Measurements from ENCODE around the gene INPP5F.

DNA sequence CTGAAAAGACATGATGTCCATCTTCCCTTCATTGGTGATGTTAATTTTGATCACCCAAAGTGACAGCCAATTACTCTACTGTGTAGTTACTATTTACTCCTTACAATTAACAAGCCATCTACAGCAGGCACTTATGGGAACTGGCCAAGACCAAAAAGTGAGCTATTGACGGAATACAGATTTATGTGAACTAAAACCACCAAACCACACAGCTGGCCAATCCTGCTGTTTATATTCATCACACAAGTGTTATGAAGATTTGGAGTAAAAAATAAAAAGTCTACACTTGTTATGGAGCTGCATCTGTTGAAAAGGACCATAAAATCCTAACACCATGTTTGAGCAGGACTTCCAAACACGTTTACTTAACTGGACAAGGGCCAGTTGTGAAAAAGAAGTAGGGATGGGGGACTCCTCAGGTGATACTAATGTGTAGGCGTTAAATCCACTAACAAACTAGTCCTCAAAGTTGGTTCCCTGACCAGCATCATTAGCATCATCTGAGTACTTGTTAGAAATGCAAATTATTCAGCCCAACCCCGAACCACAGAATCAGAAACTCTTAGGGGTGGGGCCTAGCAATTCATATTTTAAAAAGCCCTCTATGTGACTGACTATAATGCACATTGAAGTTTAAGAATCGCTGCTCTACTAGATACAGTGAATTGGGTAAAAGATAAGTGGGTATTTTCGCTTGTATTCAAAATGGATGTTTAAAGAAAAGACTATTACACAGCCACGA, 135.2 kb downstream of the INPP5F start:
- TF ChIP-seq, protein P1, sequence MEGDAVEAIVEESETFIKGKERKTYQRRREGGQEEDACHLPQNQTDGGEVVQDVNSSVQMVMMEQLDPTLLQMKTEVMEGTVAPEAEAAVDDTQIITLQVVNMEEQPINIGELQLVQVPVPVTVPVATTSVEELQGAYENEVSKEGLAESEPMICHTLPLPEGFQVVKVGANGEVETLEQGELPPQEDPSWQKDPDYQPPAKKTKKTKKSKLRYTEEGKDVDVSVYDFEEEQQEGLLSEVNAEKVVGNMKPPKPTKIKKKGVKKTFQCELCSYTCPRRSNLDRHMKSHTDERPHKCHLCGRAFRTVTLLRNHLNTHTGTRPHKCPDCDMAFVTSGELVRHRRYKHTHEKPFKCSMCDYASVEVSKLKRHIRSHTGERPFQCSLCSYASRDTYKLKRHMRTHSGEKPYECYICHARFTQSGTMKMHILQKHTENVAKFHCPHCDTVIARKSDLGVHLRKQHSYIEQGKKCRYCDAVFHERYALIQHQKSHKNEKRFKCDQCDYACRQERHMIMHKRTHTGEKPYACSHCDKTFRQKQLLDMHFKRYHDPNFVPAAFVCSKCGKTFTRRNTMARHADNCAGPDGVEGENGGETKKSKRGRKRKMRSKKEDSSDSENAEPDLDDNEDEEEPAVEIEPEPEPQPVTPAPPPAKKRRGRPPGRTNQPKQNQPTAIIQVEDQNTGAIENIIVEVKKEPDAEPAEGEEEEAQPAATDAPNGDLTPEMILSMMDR (IDR thresholded peaks at IDR 0.05): no peak
- TF ChIP-seq POLR2AphosphoS5 (IDR thresholded peaks at IDR 0.05): no peak
- TF ChIP-seq EP300 (IDR thresholded peaks at IDR 0.05): no peak
- TF ChIP-seq POLR2A (IDR thresholded peaks at IDR 0.05): no peak

Measured in stomach (tissue), 4 donors.